K562 (cell line): ENCODE measurements around the gene GPRIN1.

Source experiments
- CBFB ChIP-seq: sonication (generic); formaldehyde crosslinking; IDR thresholded peaks from 2 replicates; pipeline ENCODE4 v1.4.0; 2020; ENCODE audit warnings: mild to moderate bottlenecking, missing genetic modification reagents
- CTCF ChIP-seq, 3 experiments: IDR thresholded peaks in 2 of 3; conservative IDR thresholded peaks in 1 of 3; 2 replicates each; pipeline ENCODE4 v1.5.1; 2011 to 2012; ENCODE audit warnings: low read length in 3 of 3, mild to moderate bottlenecking in 3 of 3, control low read depth in 2 of 3, improper control_type of control experiment in 1 of 3, inconsistent platforms in 1 of 3, low read depth in 1 of 3, mixed read lengths in 1 of 3, moderate library complexity in 1 of 3; ENCODE audit not compliant: insufficient read depth in 2 of 3
- E2F5 ChIP-seq: sonication (generic); formaldehyde crosslinking; IDR thresholded peaks from 2 replicates; pipeline ENCODE4 v1.8.0; 2022; ENCODE audit warnings: mild to moderate bottlenecking, missing genetic modification reagents
- FOS ChIP-seq: IDR thresholded peaks from 3 replicates; pipeline ENCODE4 v1.6.1; 2011; ENCODE audit not compliant: insufficient read length; ENCODE audit errors: extremely low read depth
- FOXO4 ChIP-seq: fragments of 450-650 bp; formaldehyde crosslinking; IDR thresholded peaks from 2 replicates; pipeline ENCODE4 v1.4.0; 2020; ENCODE audit warnings: mild to moderate bottlenecking, moderate library complexity
- PBX2 ChIP-seq, 2 experiments: IDR thresholded peaks in 1 of 2; conservative IDR thresholded peaks in 1 of 2; 2 replicates each; pipeline ENCODE4 v1.6.1; 2016; ENCODE audit warnings: low read depth in 2 of 2, mild to moderate bottlenecking in 1 of 2, missing compliant biosample characterization in 1 of 2, missing genetic modification characterization in 1 of 2, moderate library complexity in 1 of 2
- POLR2A ChIP-seq: fragments of 450-650 bp; conservative IDR thresholded peaks from 2 replicates; pipeline ENCODE4 v1.6.1; 2016
- ZBTB17 ChIP-seq: fragments of 450-650 bp; formaldehyde crosslinking; IDR thresholded peaks from 2 replicates; pipeline ENCODE4 v1.4.0; 2020; ENCODE audit warnings: mild to moderate bottlenecking

GRCh38 chr5:176553260-176554085, 56.5 kb downstream of the GPRIN1 start:
- TF ChIP-seq PBX2 (CRISPR knock-in tag; IDR thresholded peaks at IDR 0.05; ENCODE audit: low read depth), result no peak
- no peak for TF ChIP-seq PBX2 (tag; conservative IDR thresholded peaks at IDR 0.05; ENCODE audit: low read depth)
- no peak for TF ChIP-seq FOXO4 (CRISPR knock-in tag)
- no peak for TF ChIP-seq CTCF (IDR thresholded peaks at IDR 0.05 in 2 of 3, conservative IDR thresholded peaks at IDR 0.05 in 1 of 3; ENCODE audit: insufficient read depth in 2 of 3, low read depth in 1 of 3, low read length in 3 of 3)
- no peak for TF ChIP-seq CBFB
- no peak for TF ChIP-seq E2F5 (CRISPR knock-in tag)
- no peak for TF ChIP-seq FOS
- TF ChIP-seq ZBTB17 (CRISPR knock-in tag), result no peak
- TF ChIP-seq POLR2A, result no peak
